HepG2 (cell line): ENCODE measurements around the gene APPBP2. TPM values are rescaled to one million over a fixed set of nuclear protein-coding genes. Genes with fewer than 3 reads are reported as not detected.
A peak's percentile ranks its signal among the peaks of the same experiment; 100 is the strongest.

Experiments used
- ADNP ChIP-seq: sonication (generic); formaldehyde crosslinking; IDR thresholded peaks from 2 replicates; pipeline ENCODE4 v1.4.0; 2020; ENCODE audit warnings: missing genetic modification reagents
- CENPX ChIP-seq: sonication (generic); formaldehyde crosslinking; IDR thresholded peaks from 2 replicates; pipeline ENCODE4 v1.9.0; 2021; ENCODE audit warnings: mild to moderate bottlenecking, missing genetic modification reagents, moderate library complexity
- FOXC1 ChIP-seq: sonication (generic); formaldehyde crosslinking; IDR thresholded peaks from 2 replicates; pipeline ENCODE4 v1.8.0; 2022; ENCODE audit warnings: mild to moderate bottlenecking, missing genetic modification reagents, borderline replicate concordance
- GZF1 ChIP-seq: sonication (generic); formaldehyde crosslinking; IDR thresholded peaks from 2 replicates; pipeline ENCODE4 v1.5.1; 2020; ENCODE audit warnings: mild to moderate bottlenecking, missing genetic modification reagents
- PTBP1 ChIP-seq: fragments of 200-400 bp; formaldehyde crosslinking; IDR thresholded peaks from 2 replicates; pipeline ENCODE4 v1.6.1; 2018; ENCODE audit warnings: low read length, low read depth; ENCODE audit not compliant: poor library complexity, severe bottlenecking
- ZNF329 ChIP-seq: sonication (generic); formaldehyde crosslinking; IDR thresholded peaks from 2 replicates; pipeline ENCODE4 v1.9.0; 2021; ENCODE audit warnings: low read depth, mild to moderate bottlenecking, missing genetic modification reagents
- ZNF672 ChIP-seq: sonication (generic); formaldehyde crosslinking; IDR thresholded peaks from 2 replicates; pipeline ENCODE4 v1.8.1; 2022; ENCODE audit warnings: missing genetic modification reagents
- ZNF790 ChIP-seq: sonication (generic); formaldehyde crosslinking; IDR thresholded peaks from 2 replicates; pipeline ENCODE4 v1.8.0; 2022; ENCODE audit warnings: missing genetic modification reagents, mild to moderate bottlenecking, borderline replicate concordance
- polyA plus RNA-seq, 8 experiments: library from polyadenylated mRNA; depleted of rRNA in 3 of 8; stranded (reverse) in 7 of 8; unstranded in 1 of 8; fragments of >200 nt; fragmentation: Illumina TruSeq in 4 of 8; extraction: Trizol in 4 of 8; gene quantifications; 2 replicates each; pipeline versions ENCODE4 v1.2.1 to v1.2.3, GENCODE V29; 2011 to 2016; ENCODE audit warnings: low read depth in 4 of 8, missing spikeins in 1 of 8, mixed read lengths in 1 of 8; ENCODE audit not compliant: insufficient read depth in 1 of 8
- total RNA-seq, 5 experiments: library from RNA; depleted of rRNA; stranded (reverse); fragments of >200 nt; fragmentation: Illumina TruSeq; extraction: Trizol; gene quantifications; 2 replicates each; pipeline ENCODE4 v1.2.3, GENCODE V29; 2016; ENCODE audit warnings: low read depth in 1 of 5
- TF ChIP-seq, protein P1 (sequence below): sonication (generic); formaldehyde crosslinking; IDR thresholded peaks from 2 replicates; pipeline ENCODE4 v1.9.0; 2021; ENCODE audit warnings: mild to moderate bottlenecking, missing genetic modification reagents
- TF ChIP-seq, protein P2 (sequence below): IDR thresholded peaks from 2 replicates; pipeline ENCODE4 v1.6.1; 2016; ENCODE audit warnings: missing compliant biosample characterization, missing genetic modification reagents, borderline replicate concordance
- TF ChIP-seq, protein P3 (sequence below): sonication (generic); formaldehyde crosslinking; IDR thresholded peaks from 2 replicates; pipeline ENCODE4 v1.5.0; 2020; ENCODE audit warnings: missing genetic modification reagents
- TF ChIP-seq, protein P4 (sequence below): sonication (generic); formaldehyde crosslinking; IDR thresholded peaks from 2 replicates; pipeline ENCODE4 v1.4.0; 2020; ENCODE audit warnings: missing genetic modification reagents, borderline replicate concordance
- TF ChIP-seq, protein P5 (sequence below): sonication (generic); formaldehyde crosslinking; IDR thresholded peaks from 2 replicates; pipeline ENCODE4 v1.4.0; 2020; ENCODE audit warnings: missing genetic modification reagents

The APPBP2 gene
- total and polyA plus RNA-seq, 2 of the 13 experiments (the other 11 are each of a cell fraction or from before 2014, with no cell fraction given) = 17.5 to 45.8 TPM

DNA sequence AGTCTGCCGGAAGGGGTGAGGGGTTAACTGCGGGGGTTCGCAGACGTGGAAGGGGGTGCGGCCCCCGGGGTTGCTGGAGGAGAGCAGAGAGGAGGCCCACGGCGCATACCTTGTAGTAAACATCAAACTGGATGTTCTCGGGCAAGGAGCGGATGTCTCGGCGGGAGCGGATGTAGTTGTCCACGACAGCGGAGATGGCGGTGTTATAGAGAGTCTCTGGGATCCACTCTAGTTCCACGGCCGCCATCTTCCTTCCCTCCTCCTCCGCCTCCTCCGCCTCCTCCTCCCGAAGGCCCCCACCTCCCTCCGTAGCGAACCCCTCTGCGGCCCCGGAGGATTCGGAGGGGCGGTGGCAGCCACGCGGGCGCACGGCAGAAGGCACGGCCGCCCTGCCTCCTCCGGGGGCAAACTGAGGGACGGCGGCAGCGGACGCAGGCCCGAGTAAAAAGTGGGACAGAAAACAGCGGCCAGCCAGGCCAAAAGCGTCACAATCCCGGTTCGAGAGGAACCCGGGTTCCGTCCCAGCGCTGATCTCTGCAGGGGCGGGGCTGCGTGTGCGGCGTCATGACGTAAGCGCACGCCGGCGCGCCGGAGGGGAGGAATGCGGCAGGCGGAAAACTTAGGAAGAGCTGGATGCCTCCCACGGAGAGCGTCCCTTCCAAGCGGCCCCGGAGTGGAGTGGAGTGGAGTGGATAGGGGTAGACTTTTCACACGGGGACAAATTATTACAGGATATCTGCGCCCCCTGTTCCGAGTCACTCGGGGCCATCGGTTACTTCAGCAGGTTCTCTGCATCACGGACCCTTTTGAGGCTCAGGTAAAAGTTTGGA lies at the start of gene APPBP2 (continued):
- TF ChIP-seq, protein P1, sequence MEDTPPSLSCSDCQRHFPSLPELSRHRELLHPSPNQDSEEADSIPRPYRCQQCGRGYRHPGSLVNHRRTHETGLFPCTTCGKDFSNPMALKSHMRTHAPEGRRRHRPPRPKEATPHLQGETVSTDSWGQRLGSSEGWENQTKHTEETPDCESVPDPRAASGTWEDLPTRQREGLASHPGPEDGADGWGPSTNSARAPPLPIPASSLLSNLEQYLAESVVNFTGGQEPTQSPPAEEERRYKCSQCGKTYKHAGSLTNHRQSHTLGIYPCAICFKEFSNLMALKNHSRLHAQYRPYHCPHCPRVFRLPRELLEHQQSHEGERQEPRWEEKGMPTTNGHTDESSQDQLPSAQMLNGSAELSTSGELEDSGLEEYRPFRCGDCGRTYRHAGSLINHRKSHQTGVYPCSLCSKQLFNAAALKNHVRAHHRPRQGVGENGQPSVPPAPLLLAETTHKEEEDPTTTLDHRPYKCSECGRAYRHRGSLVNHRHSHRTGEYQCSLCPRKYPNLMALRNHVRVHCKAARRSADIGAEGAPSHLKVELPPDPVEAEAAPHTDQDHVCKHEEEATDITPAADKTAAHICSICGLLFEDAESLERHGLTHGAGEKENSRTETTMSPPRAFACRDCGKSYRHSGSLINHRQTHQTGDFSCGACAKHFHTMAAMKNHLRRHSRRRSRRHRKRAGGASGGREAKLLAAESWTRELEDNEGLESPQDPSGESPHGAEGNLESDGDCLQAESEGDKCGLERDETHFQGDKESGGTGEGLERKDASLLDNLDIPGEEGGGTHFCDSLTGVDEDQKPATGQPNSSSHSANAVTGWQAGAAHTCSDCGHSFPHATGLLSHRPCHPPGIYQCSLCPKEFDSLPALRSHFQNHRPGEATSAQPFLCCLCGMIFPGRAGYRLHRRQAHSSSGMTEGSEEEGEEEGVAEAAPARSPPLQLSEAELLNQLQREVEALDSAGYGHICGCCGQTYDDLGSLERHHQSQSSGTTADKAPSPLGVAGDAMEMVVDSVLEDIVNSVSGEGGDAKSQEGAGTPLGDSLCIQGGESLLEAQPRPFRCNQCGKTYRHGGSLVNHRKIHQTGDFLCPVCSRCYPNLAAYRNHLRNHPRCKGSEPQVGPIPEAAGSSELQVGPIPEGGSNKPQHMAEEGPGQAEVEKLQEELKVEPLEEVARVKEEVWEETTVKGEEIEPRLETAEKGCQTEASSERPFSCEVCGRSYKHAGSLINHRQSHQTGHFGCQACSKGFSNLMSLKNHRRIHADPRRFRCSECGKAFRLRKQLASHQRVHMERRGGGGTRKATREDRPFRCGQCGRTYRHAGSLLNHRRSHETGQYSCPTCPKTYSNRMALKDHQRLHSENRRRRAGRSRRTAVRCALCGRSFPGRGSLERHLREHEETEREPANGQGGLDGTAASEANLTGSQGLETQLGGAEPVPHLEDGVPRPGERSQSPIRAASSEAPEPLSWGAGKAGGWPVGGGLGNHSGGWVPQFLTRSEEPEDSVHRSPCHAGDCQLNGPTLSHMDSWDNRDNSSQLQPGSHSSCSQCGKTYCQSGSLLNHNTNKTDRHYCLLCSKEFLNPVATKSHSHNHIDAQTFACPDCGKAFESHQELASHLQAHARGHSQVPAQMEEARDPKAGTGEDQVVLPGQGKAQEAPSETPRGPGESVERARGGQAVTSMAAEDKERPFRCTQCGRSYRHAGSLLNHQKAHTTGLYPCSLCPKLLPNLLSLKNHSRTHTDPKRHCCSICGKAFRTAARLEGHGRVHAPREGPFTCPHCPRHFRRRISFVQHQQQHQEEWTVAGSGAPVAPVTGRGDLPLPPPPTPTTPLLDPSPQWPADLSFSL (CRISPR knock-in tag) = 0 out of 2 replicates have a peak, but pooled peaks have one; percentile 48
- TF ChIP-seq, protein P2, sequence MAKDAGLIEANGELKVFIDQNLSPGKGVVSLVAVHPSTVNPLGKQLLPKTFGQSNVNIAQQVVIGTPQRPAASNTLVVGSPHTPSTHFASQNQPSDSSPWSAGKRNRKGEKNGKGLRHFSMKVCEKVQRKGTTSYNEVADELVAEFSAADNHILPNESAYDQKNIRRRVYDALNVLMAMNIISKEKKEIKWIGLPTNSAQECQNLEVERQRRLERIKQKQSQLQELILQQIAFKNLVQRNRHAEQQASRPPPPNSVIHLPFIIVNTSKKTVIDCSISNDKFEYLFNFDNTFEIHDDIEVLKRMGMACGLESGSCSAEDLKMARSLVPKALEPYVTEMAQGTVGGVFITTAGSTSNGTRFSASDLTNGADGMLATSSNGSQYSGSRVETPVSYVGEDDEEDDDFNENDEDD = 0 out of 2 replicates have a peak, but pooled peaks have one; percentile 32
- TF ChIP-seq ZNF329 (peak; percentile 61; the same call in 1 of the 2 replicates), GZF1 (CRISPR knock-in tag) (peak; percentile 11; the same call in 1 of the 2 replicates), PTBP1 (peak; percentile 44), CENPX (no peak), FOXC1 (CRISPR knock-in tag) (peak; percentile 88), ADNP (no peak), ZNF672 (CRISPR knock-in tag) (no peak), ZNF790 (CRISPR knock-in tag) (peak; percentile 55; the same call in 1 of the 2 replicates)
- TF ChIP-seq, protein P3, sequence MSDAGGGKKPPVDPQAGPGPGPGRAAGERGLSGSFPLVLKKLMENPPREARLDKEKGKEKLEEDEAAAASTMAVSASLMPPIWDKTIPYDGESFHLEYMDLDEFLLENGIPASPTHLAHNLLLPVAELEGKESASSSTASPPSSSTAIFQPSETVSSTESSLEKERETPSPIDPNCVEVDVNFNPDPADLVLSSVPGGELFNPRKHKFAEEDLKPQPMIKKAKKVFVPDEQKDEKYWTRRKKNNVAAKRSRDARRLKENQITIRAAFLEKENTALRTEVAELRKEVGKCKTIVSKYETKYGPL (CRISPR knock-in tag) = peak; percentile 29; the same call in 1 of the 2 replicates
- TF ChIP-seq, protein P4, sequence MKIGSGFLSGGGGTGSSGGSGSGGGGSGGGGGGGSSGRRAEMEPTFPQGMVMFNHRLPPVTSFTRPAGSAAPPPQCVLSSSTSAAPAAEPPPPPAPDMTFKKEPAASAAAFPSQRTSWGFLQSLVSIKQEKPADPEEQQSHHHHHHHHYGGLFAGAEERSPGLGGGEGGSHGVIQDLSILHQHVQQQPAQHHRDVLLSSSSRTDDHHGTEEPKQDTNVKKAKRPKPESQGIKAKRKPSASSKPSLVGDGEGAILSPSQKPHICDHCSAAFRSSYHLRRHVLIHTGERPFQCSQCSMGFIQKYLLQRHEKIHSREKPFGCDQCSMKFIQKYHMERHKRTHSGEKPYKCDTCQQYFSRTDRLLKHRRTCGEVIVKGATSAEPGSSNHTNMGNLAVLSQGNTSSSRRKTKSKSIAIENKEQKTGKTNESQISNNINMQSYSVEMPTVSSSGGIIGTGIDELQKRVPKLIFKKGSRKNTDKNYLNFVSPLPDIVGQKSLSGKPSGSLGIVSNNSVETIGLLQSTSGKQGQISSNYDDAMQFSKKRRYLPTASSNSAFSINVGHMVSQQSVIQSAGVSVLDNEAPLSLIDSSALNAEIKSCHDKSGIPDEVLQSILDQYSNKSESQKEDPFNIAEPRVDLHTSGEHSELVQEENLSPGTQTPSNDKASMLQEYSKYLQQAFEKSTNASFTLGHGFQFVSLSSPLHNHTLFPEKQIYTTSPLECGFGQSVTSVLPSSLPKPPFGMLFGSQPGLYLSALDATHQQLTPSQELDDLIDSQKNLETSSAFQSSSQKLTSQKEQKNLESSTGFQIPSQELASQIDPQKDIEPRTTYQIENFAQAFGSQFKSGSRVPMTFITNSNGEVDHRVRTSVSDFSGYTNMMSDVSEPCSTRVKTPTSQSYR (CRISPR knock-in tag) = no peak
- TF ChIP-seq, protein P5, sequence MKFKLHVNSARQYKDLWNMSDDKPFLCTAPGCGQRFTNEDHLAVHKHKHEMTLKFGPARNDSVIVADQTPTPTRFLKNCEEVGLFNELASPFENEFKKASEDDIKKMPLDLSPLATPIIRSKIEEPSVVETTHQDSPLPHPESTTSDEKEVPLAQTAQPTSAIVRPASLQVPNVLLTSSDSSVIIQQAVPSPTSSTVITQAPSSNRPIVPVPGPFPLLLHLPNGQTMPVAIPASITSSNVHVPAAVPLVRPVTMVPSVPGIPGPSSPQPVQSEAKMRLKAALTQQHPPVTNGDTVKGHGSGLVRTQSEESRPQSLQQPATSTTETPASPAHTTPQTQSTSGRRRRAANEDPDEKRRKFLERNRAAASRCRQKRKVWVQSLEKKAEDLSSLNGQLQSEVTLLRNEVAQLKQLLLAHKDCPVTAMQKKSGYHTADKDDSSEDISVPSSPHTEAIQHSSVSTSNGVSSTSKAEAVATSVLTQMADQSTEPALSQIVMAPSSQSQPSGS = peak; percentile 92
